ENCODE data around the gene CFAP251. TPM values are rescaled to one million over a fixed set of nuclear protein-coding genes. Genes with fewer than 3 reads are reported as not detected.

Gene CFAP251
- total and polyA plus RNA-seq, 10 of the 15 experiments (the other 5 are each of a cell fraction or from before 2014, with no cell fraction given), result 0.10 to 0.97 (median 0.64) TPM

- Histone ChIP-seq H3K9me3 (replicated peaks; ENCODE audit: control insufficient read depth, insufficient read depth, low read length) (peaks cover 8% of the 10 kb centered on the region; the same call in 2 of the 3 replicates), H3K36me3 (ENCODE audit: control insufficient read depth in 2 of 2, insufficient read depth in 2 of 2, low read length in 1 of 2) (no peaks in the 10 kb centered on the region), H2AFZ (ENCODE audit: control insufficient read depth, low read depth, low read length) (no peak overlapping the region), H3K9ac (ENCODE audit: control insufficient read depth, insufficient read depth, low read length) (no peak overlapping the region), H4K20me1 (ENCODE audit: control insufficient read depth, insufficient read depth) (no peaks in the 10 kb centered on the region), H3K4me1 (ENCODE audit: control insufficient read depth, insufficient read depth, low read length) (peaks cover 9% of the 10 kb centered on the region), H3K27me3 (replicated peaks in 1 of 2; ENCODE audit: control insufficient read depth in 2 of 2, insufficient read depth in 2 of 2, low read length in 1 of 2) (no peaks in the 10 kb centered on the region; a peak in 1 of 4 replicates), H3K4me3 (no peak overlapping the region), H3K4me2 (ENCODE audit: control insufficient read depth, insufficient read depth) (no peak overlapping the region), H3K27ac (ENCODE audit: control insufficient read depth, insufficient read depth) (no peak overlapping the region), H3K79me2 (ENCODE audit: control insufficient read depth, insufficient read depth, low read length) (no peaks in the 10 kb centered on the region)
- WGBS (ENCODE audit: insufficient coverage, insufficient replicate concordance, low lambda C conversion rate, missing lambda C conversion rate), result 71% methylated on average over 6 of the region's 6 CpGs
- intact Hi-C loops (cut with micrococcal nuclease; ENCODE audit: unreplicated experiment), result no loop called here
- ChIA-PET RAD21 (ENCODE audit: unreplicated experiment) (no interaction called here), SMC1A (ENCODE audit: uncharacterized antibody, unreplicated experiment) (no interaction called here), CTCF (interaction anchor here (0.6 kb wide), 1 partner anchor 142 kb away, joined by 3 read pairs; no protein-coding TSS in a partner anchor), POLR2A (no interaction called here)
- in situ Hi-C loops (cut with MboI), result no loop called here
- no TSS peak for BruUV-seq (replicated peaks)
- FAIRE-seq (no peak), ATAC-seq (no peak), DNase-seq (ENCODE audit: low read depth, low spot score) (no peak)
- TF ChIP-seq TCF3 (IDR thresholded peaks at IDR 0.05; ENCODE audit: borderline replicate concordance, insufficient read depth, low read depth, low read length), result no peak
- TF ChIP-seq NFIC (IDR thresholded peaks at IDR 0.05; ENCODE audit: low read depth, low read length), result no peak
- TF ChIP-seq ZNF384 (IDR thresholded peaks at IDR 0.05; ENCODE audit: borderline replicate concordance, low read depth, low read length), result no peak
- TF ChIP-seq PKNOX1 (IDR thresholded peaks at IDR 0.05), result no peak
- TF ChIP-seq MYC (IDR thresholded peaks at IDR 0.05; ENCODE audit: insufficient read depth, insufficient read length, insufficient replicate concordance, low read length, severe bottlenecking), result no peak
- TF ChIP-seq ATF7 (IDR thresholded peaks at IDR 0.05; ENCODE audit: low read depth), result no peak
- no peak for TF ChIP-seq LARP7 (IDR thresholded peaks at IDR 0.05)
- no peak for TF ChIP-seq SMAD1 (IDR thresholded peaks at IDR 0.05; ENCODE audit: low read depth, partially characterized antibody)
- no peak for TF ChIP-seq IRF5 (IDR thresholded peaks at IDR 0.05; ENCODE audit: borderline replicate concordance)
Observed at GRCh38 chr12:121975021-121975420, 56.6 kb downstream of the CFAP251 start.

All from GM12878 (cell line).